HK-2 (cell line): ENCODE results near the gene FGF10.

Source experiments
- DNase-seq: peaks from one replicate; pipeline ENCODE4 v3.0.0-alpha.2; 2018; ENCODE audit not compliant: unreplicated experiment

The FGF10 gene

DNA sequence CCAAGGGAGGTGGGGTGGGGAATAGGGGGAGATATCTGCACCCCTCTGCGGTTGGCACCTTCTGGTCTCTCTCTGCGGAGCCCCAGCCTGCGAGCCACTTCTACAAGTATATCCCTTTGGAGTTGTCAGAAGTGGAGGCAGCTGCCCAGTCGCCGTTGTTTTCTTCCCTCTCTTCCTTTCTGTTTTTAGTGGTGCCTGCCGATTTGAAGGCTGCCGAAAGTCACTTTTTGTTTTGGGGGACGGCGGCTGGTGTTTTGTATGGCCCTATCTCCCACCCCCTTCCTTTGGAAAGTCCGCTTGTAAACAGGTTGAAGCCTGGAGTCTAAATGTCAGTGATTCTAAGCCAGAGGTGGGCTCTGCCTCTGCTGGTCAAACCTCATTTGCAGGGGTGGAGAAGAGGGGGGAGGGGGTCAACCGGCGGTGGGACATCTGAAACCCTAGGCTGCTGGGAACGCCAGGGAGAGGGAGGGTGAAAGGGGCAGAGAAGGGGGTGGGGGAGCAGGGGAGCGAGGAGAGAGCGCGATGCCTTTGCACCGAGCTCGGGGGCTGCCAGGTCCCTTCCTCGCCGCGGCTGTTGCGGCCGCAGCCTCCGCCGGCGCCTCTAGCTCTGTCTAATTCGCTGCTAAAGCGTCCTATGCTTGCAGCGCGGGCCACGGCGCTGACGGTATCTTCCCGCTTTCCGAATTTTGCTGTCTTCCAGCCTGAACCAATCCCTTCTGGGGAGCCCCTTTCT lies at the start of gene FGF10:
Gene FGF10, minus strand, starts transcription at position 331 of the 733 bp plus-strand sequence. CDS start 738 bp downstream, outside the sequence.
- DNase-seq = no peak

- no peak for DNase-seq
Observed at GRCh38 chr5:44426944-44427343, 37.7 kb upstream of the FGF10 start.

DNA sequence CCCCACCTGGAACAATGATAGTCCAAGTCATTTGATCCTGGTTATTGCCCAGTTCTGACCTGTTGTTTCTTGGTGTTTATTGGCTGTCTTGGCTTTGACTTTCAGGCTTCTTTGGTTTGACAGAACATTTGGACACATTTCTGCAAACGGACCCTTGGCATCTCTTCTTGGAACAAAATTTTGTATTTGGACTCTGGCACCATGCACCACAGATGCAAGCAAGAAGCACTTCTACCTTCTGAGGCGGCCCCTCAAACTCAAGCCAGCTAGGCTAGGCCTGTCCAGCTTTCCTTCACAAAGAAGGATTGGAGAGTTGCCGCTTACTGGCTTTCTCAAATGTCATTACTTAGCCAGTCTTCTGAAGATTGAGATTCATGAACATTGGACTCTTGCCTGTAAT lies 23.1 kb upstream of the FGF10 start:
- DNase-seq = no peak

DNA sequence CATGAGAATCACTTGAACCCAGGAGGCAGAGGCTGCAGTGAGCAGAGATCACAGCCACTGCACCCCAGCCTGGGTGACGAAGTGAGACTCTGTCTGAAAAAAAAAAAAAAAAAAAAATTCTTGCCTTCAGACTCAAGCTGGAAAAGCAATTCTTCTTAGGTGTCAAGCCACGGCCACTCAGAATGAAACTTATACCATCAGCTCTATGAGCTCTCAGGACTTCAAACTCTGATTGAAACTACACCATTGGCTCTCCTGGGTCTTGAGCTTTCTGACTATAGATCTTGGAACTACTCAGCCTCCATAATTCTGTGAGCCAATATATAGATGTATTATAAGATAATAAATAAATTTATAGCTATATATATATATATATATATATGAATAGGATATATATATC lies 12.9 kb upstream of the FGF10 start:
- DNase-seq = no peak

GRCh38 chr5:44401611-44402010 lies 12.4 kb upstream of the FGF10 start:
- no peak for DNase-seq

DNA sequence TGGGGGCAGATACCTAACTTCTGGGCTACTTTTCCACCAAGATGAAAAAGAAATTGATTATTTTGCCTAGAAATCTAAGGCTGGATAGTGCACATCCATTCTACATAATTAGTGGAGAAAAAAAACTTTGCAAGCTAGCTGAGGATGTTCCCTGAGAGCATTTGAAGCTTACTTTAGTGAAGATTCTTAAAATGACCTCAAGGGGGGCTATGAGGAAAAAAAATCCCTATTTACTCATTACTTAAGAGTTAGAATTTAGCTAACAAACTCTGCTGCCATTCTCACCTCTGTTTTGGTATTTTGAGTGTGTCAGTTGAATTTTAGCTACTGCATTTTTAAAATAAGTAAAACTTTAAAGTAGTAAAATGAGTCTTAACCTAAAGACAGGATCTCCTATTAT lies 9.2 kb upstream of the FGF10 start:
- no peak for DNase-seq

GRCh38 chr5:44396312-44396711 lies 7.1 kb upstream of the FGF10 start:
- no peak for DNase-seq

DNA sequence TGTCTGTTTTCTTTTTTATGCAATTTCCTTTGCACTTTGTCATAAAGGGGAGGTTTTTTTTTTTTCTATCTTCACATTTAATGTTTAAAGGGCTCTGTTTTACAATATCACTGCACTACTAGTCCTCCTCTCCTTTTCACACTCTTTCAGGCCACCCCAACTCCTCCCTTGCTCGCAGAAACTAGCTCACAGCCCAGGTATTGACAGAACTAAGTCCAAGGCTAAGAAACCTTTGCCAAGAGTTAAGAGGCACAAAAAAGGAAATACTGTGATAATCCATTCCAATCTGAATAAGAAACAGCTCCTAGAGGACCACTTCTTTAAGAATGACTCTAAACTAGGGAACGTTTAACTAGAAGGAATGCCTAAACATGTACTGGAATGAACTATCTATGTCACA lies 1.1 kb upstream of the FGF10 start:
- DNase-seq = no peak

- no peak for DNase-seq
Observed at GRCh38 chr5:44389823-44390143, 563 bp upstream of the FGF10 start.

GRCh38 chr5:44388321-44389089 lies 715 bp downstream of the FGF10 start:
- DNase-seq = no peak

DNA sequence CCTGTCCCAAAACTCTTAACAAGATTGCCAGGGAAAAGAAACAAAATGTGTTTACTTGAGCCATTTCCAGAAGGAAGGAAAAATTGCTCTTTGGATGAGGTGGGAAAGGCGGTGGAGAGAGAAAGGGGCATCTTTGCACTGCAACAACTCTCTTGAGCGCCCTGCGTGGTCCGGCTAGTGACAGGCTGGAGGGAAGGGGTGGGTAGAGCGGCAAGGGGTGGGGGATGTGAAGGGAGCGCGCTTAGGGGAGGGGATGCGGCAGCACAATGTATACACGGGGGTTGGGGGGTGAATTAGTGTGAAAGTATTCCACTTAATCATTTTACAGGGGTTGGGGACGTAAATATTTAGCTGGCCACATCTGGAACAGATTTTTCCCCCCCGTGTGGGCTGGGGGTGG lies 1.3 kb downstream of the FGF10 start:
- DNase-seq = no peak

GRCh38 chr5:44387406-44387805 lies 1.8 kb downstream of the FGF10 start:
- DNase-seq = no peak

DNA sequence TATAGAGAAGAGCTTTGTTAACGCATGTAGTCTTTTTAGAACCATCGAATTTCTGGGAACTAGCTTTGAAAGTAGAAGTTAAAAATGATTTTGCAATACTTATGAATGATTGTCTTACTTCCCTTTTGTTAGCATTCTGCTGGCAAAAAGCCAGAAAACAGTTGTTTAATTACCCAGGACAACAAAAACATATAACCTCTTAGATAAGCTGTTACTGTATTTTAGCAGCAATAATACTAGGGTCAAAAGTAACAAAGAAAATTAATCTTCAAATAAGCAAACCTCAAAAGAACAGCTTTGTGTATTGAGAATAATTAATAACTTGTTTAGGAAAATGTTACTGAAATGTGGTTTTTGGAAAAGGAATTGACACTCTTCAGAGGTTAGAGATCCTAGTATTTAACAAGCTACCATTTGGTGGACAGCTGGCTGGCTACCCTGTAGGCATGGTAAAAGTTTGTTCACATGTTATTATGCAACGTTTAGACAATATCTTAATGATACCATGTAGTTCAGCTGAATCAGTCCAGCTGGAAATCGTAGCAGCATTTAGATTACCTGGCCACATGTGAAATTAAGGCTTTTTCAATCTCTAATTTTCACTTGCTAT lies 3.8 kb downstream of the FGF10 start:
- no peak for DNase-seq

DNA sequence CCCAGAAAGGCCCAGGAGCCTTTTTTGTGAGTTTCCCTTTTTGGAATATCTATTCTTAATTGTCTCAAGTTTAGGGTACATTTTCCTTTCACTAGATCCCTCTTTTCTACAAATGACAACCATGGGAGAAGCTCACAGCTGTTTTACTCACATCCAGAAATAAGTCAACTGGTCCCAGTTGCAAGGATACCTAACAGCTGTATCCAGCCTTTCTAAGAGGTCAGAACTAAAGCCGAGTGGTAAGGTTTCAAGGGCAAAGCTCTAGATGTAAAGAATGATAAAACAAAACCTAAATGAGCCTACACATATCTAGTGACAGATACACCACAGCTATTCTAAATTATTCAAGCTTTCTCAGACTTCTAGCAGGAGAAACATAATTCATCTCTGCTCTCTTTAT lies 4.4 kb downstream of the FGF10 start:
- no peak for DNase-seq

GRCh38 chr5:44382894-44383293 lies 6.3 kb downstream of the FGF10 start:
- no peak for DNase-seq

- DNase-seq = no peak
Observed at GRCh38 chr5:44377057-44377456, 12.2 kb downstream of the FGF10 start.

DNA sequence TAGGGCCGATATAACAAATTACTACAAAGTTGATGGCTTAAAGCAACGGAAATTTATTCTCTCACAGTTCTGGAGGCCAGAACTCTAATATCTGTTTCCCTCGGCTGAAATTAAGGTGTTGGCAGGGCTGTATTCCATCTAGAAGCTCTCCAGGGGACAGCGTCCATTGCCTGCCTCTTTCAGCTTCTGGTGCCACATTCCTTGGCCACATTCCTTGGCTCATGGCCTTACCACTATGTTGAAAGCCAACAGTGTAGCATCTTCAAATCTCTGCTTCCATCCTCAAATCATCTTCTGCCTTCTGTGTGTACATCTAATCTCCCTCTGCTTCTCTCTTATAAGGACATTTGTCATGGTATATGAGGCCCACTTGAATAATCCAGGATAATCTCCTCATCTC lies 17.2 kb downstream of the FGF10 start:
- DNase-seq = no peak

DNA sequence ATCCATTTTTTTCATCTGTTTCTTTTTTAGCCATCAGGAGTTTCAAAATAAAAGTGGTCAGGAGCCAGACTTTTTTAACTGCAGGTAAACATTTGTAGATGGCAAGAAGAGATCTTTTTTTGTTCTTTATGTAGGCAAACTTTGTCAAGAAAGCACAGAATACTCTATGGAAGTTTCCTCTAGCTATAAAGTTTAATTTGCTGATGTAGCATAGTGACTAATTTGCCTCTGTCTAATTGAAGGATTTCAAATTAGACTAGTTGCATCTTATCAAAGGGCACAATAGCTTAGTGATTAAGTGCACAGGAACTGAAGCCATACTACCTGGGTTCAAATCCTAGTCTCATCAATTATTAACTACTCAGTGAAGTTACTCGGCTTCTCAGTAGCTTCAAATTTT lies 22.0 kb downstream of the FGF10 start:
- no peak for DNase-seq

DNA sequence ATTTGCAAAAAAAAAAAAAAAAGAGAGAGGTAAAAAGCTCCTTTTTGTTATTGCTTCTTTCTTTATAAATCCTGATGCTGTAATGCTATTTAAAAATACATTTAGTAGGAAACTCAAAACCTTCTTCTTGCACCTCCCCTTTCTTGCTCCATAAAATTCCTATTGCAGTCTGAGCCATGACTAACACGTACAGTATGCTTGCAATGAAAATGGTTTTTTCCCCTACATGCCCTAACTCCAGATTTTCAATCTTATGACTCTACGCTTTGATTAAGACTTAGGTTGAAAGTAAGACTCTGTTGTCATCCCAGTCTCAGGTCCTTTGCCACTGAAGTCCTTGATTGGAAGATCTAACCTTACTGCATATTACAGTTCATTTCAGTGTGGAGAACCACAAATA lies 23.9 kb downstream of the FGF10 start:
- no peak for DNase-seq

DNA sequence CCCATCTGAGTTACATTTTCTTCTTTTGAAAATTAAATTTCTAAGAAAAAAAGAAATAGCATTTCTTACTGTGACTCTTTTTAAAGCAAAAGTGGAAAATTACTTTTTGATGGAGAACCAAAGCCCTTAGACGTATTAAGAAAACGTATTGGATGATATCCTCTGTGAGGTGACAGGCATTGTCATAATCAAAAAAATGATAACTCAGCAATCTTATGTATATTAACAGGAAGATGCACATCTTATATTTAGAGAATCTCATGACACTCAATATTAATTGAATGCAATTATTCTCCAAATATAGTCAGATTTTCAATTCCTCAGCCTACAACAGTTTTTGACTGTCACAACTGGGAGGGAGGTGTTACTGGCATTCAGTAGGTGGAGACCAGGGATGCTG lies 25.1 kb downstream of the FGF10 start:
- no peak for DNase-seq

- DNase-seq = no peak
Observed at GRCh38 chr5:44361342-44362001, 27.7 kb downstream of the FGF10 start.

GRCh38 chr5:44360919-44361318 lies 28.3 kb downstream of the FGF10 start:
- no peak for DNase-seq

GRCh38 chr5:44358421-44358820 lies 30.8 kb downstream of the FGF10 start:
- DNase-seq = no peak
